A549 (cell line): ENCODE data around the gene KLHDC8B. TPM values are rescaled to one million over a fixed set of nuclear protein-coding genes. Genes with fewer than 3 reads are reported as not detected.

Experiments
- ATAC-seq, 2 experiments: fragments of 200-7000 bp in 1 of 2; fragments of >200 bp in 1 of 2; cut with Nextera tagmentation in 1 of 2; cut with Tn5 transposase in 1 of 2; 3 replicates each; pipeline versions ENCODE4 v1.8.0 to v1.9.1; 2018 to 2020; ENCODE audit warnings: mild to moderate bottlenecking in 1 of 2, moderate library complexity in 1 of 2
- CTCF ChIA-PET: fragments of 300-600 bp; sonication (Branson Sonifier 250); formaldehyde crosslinking; extraction: SDS; loops from one replicate; lab custom pipeline; 2021; ENCODE audit warnings: antibody characterized with exemption, inconsistent platforms; lab: Yijun Ruan, JAX
- POLR2A ChIA-PET: fragments of 350-600 bp; formaldehyde crosslinking; extraction: SDS; loops from one replicate; lab custom pipeline; 2021; ENCODE audit warnings: antibody characterized with exemption, inconsistent platforms; lab: Yijun Ruan, JAX
- DNase-seq, 2 experiments: peaks; one replicate each; pipeline versions ENCODE4 v3.0.0 to v3.0.0-alpha.2; 2011 to 2016; ENCODE audit warnings: low read depth in 1 of 2, low spot score in 1 of 2
- FAIRE-seq: peaks from 2 replicates; lab custom pipeline; 2011; peaks lifted over from hg19 to GRCh38; lab: Jason Lieb, UNC
- H3K27ac ChIP-seq, 2 experiments: fragments of >200 bp; sonication (Bioruptor Twin); formaldehyde crosslinking; 3 replicates each; pipeline ENCODE4 v1.5.1; 2016 to 2017
- H3K4me1 ChIP-seq: fragments of >200 bp; sonication (Bioruptor Twin); formaldehyde crosslinking; 3 replicates; pipeline ENCODE4 v1.6.1; 2016
- H3K4me2 ChIP-seq: fragments of >200 bp; sonication (Bioruptor Twin); formaldehyde crosslinking; 3 replicates; pipeline ENCODE4 v1.6.1; 2016
- H3K4me3 ChIP-seq: fragments of >200 bp; sonication (Bioruptor Twin); formaldehyde crosslinking; 3 replicates; pipeline ENCODE4 v1.5.1; 2016
- H3K9me3 ChIP-seq: fragments of >200 bp; sonication (Bioruptor Twin); formaldehyde crosslinking; 3 replicates; pipeline ENCODE4 v1.6.1; 2016
- ATOH8 ChIP-seq: fragments of 250-450 bp; sonication (Bioruptor Pico); IDR thresholded peaks from 2 replicates; pipeline ENCODE4 v1.5.0; 2020; ENCODE audit warnings: low read depth, mild to moderate bottlenecking, moderate library complexity
- CBX2 ChIP-seq: fragments of 200-600 bp; sonication (generic); IDR thresholded peaks from 2 replicates; pipeline ENCODE4 v1.6.1; 2016; ENCODE audit warnings: low read depth, mild to moderate bottlenecking, borderline replicate concordance
- EHF ChIP-seq: fragments of 250-450 bp; sonication (Bioruptor Pico); IDR thresholded peaks from 2 replicates; pipeline ENCODE4 v1.5.0; 2020; ENCODE audit warnings: mild to moderate bottlenecking
- EHMT2 ChIP-seq: fragments of 200-600 bp; sonication (generic); IDR thresholded peaks from 2 replicates; pipeline ENCODE4 v1.6.1; 2016; ENCODE audit warnings: antibody characterized with exemption, low read depth, mild to moderate bottlenecking, moderate library complexity
- ELK1 ChIP-seq: fragments of 150-350 bp; IDR thresholded peaks from 2 replicates; pipeline ENCODE4 v1.6.1; 2014; ENCODE audit warnings: low read depth, mild to moderate bottlenecking, low read length
- ESRRA ChIP-seq: fragments of 150-350 bp; IDR thresholded peaks from 2 replicates; pipeline ENCODE4 v1.6.1; 2014; ENCODE audit warnings: mild to moderate bottlenecking, low read length, borderline replicate concordance
- FOSB ChIP-seq: fragments of 250-450 bp; sonication (Bioruptor Pico); IDR thresholded peaks from 2 replicates; pipeline ENCODE4 v1.5.0; 2020; ENCODE audit warnings: mild to moderate bottlenecking, moderate library complexity
- FOSL2 ChIP-seq, 2 experiments: fragments of 450-650 bp in 1 of 2; fragments of >200 bp in 1 of 2; sonication (Bioruptor Twin) in 1 of 2; formaldehyde crosslinking; IDR thresholded peaks; 2 replicates each; pipeline versions ENCODE4 v1.5.0 to v1.6.1; 2016 to 2020; ENCODE audit warnings: mild to moderate bottlenecking in 1 of 2, moderate library complexity in 1 of 2
- FOXS1 ChIP-seq: fragments of 250-450 bp; sonication (Bioruptor Pico); IDR thresholded peaks from 2 replicates; pipeline ENCODE4 v1.5.0; 2020; ENCODE audit warnings: mild to moderate bottlenecking, moderate library complexity
- HDAC2 ChIP-seq: fragments of 200-600 bp; sonication (generic); IDR thresholded peaks from 2 replicates; pipeline ENCODE4 v1.6.1; 2016
- HOXB5 ChIP-seq: fragments of 250-450 bp; sonication (Bioruptor Pico); IDR thresholded peaks from 2 replicates; pipeline ENCODE4 v1.5.0; 2020; ENCODE audit warnings: mild to moderate bottlenecking, moderate library complexity
- MAZ ChIP-seq: fragments of 150-350 bp; IDR thresholded peaks from 2 replicates; pipeline ENCODE4 v1.6.1; 2014; ENCODE audit warnings: antibody characterized with exemption, low read depth, low read length, borderline replicate concordance
- MYC ChIP-seq: IDR thresholded peaks from 2 replicates; pipeline ENCODE4 v1.6.1; 2012; ENCODE audit warnings: mild to moderate bottlenecking, inconsistent platforms, low read length, improper control_type of control experiment, borderline replicate concordance
- NFE2L2 ChIP-seq: fragments of 150-350 bp; conservative IDR thresholded peaks from 2 replicates; pipeline ENCODE4 v1.6.1; 2014; ENCODE audit warnings: low read length
- PHF8 ChIP-seq: fragments of 200-600 bp; sonication (generic); IDR thresholded peaks from 2 replicates; pipeline ENCODE4 v1.6.1; 2016; ENCODE audit warnings: low read depth, mild to moderate bottlenecking, antibody characterized with exemption, moderate library complexity, borderline replicate concordance
- POLR2A ChIP-seq: IDR thresholded peaks from 2 replicates; pipeline ENCODE4 v1.6.1; 2012; ENCODE audit warnings: mild to moderate bottlenecking, low read length
- RAD21 ChIP-seq, 2 experiments: fragments of >200 bp in 1 of 2; sonication (Bioruptor Twin) in 1 of 2; formaldehyde crosslinking in 1 of 2; IDR thresholded peaks in 1 of 2; conservative IDR thresholded peaks in 1 of 2; 2 replicates in 1 of 2; 3 replicates in 1 of 2; pipeline ENCODE4 v1.6.1; 2012 to 2018; ENCODE audit warnings: inconsistent platforms in 1 of 2
- RARB ChIP-seq: fragments of 250-450 bp; sonication (Bioruptor Pico); IDR thresholded peaks from 2 replicates; pipeline ENCODE4 v1.8.0; 2021; ENCODE audit warnings: mild to moderate bottlenecking, moderate library complexity
- RFX5 ChIP-seq: fragments of 450-650 bp; IDR thresholded peaks from 2 replicates; pipeline ENCODE4 v1.7.1; 2014; ENCODE audit warnings: antibody characterized with exemption, mild to moderate bottlenecking, moderate library complexity
- SMC3 ChIP-seq: fragments of >200 bp; sonication (Bioruptor Twin); formaldehyde crosslinking; IDR thresholded peaks from 3 replicates; pipeline ENCODE4 v1.6.1; 2018; ENCODE audit warnings: inconsistent platforms
- ZC3H11A ChIP-seq: fragments of 450-650 bp; IDR thresholded peaks from 2 replicates; pipeline ENCODE4 v1.6.1; 2014; ENCODE audit warnings: antibody characterized with exemption, mild to moderate bottlenecking
- WGBS: methylation state at CpG from one replicate; pipeline ENCODE4 v1.1.6; 2017; ENCODE audit errors: missing lambda C conversion rate; 5-methylcytosine and 5-hydroxymethylcytosine counted together
- polyA plus RNA-seq, 4 experiments: library from polyadenylated mRNA; depleted of rRNA in 3 of 4; stranded (reverse); fragments of >200 nt; fragmentation: RNase III in 1 of 4; extraction: RNeasy Plus Mini Kit Qiagen cat#74134 plus additional on column Dnase treatment in 1 of 4; gene quantifications; 2 replicates in 3 of 4; 3 replicates in 1 of 4; pipeline ENCODE4 v1.2.3, GENCODE V29; 2011 to 2017
- TF ChIP-seq, protein P1 (sequence below): fragments of >200 bp; sonication (Bioruptor Twin); formaldehyde crosslinking; IDR thresholded peaks from 3 replicates; pipeline ENCODE4 v1.5.1; 2016

KLHDC8B gene
- polyA plus RNA-seq, 2 of the 4 experiments (the other 2 are of a cell fraction), result 7.4 to 9.9 TPM

DNA sequence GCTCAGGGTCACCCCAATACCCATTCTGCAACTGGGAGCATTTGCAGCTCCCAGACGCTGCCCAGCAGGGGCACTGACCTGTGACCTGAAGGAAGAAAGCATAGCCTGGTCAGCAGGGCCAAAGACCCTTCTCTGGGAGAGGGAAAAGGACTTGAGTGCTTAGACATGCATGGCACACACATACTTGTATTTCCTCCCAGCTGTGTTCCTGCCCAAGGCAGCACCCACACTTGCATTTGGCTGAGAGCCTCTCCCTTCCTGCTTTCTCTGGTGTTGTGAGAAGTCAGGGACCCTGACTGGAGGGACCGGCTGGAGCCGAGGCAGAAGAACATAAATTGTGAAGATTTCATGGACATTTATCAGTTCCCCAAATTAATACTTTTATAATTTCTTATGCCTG lies 31.3 kb upstream of the KLHDC8B start:
- Histone ChIP-seq H3K4me1 (no peaks in the 10 kb centered on the region; the same call in 2 of the 3 replicates), H3K27ac (no peak overlapping the region), H3K4me2 (no peak overlapping the region), H3K4me3 (no peak overlapping the region), H3K9me3 (no peaks in the 10 kb centered on the region)
- no peak for FAIRE-seq
- CTCF ChIA-PET, result interaction anchor here (1.0 kb wide), 1 partner anchor 11 kb away, joined by 3 read pairs; no protein-coding TSS in a partner anchor
- 67% methylated on average over 3 of the region's 3 CpGs for WGBS
- ATAC-seq, result no peak
- no peak for TF ChIP-seq POLR2A
- no peak for TF ChIP-seq NFE2L2
- TF ChIP-seq FOSL2 (IDR thresholded peaks at IDR 0.05), result no peak
- no peak for TF ChIP-seq FOSL2 (CRISPR knock-in tag; IDR thresholded peaks at IDR 0.05)
- no peak for TF ChIP-seq PHF8
- TF ChIP-seq CBX2, result no peak
- TF ChIP-seq RAD21 (conservative IDR thresholded peaks at IDR 0.05 in 1 of 2, IDR thresholded peaks at IDR 0.05 in 1 of 2), result no peak
- TF ChIP-seq MYC, result no peak
- no peak for TF ChIP-seq ELK1
- TF ChIP-seq ESRRA, result no peak
- no peak for TF ChIP-seq EHMT2
- TF ChIP-seq, protein P1, sequence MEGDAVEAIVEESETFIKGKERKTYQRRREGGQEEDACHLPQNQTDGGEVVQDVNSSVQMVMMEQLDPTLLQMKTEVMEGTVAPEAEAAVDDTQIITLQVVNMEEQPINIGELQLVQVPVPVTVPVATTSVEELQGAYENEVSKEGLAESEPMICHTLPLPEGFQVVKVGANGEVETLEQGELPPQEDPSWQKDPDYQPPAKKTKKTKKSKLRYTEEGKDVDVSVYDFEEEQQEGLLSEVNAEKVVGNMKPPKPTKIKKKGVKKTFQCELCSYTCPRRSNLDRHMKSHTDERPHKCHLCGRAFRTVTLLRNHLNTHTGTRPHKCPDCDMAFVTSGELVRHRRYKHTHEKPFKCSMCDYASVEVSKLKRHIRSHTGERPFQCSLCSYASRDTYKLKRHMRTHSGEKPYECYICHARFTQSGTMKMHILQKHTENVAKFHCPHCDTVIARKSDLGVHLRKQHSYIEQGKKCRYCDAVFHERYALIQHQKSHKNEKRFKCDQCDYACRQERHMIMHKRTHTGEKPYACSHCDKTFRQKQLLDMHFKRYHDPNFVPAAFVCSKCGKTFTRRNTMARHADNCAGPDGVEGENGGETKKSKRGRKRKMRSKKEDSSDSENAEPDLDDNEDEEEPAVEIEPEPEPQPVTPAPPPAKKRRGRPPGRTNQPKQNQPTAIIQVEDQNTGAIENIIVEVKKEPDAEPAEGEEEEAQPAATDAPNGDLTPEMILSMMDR, result no peak
- no peak for TF ChIP-seq MAZ
- no peak for DNase-seq
- POLR2A ChIA-PET, result no interaction called here

- no peak for DNase-seq
- WGBS, result 59% methylated on average over 4 of the region's 5 CpGs
- TF ChIP-seq HDAC2, result no peak
- TF ChIP-seq SMC3, result no peak
- no peak for TF ChIP-seq FOSL2 (IDR thresholded peaks at IDR 0.05)
- TF ChIP-seq FOSL2 (CRISPR knock-in tag; IDR thresholded peaks at IDR 0.05), result no peak
- no peak for TF ChIP-seq HOXB5
- no peak for TF ChIP-seq MAZ
- TF ChIP-seq ZC3H11A, result no peak
- TF ChIP-seq ELK1, result no peak
- TF ChIP-seq EHF (CRISPR knock-in tag), result no peak
- TF ChIP-seq RARB (CRISPR knock-in tag), result no peak
- no peak for TF ChIP-seq FOSB (CRISPR knock-in tag)
- TF ChIP-seq CBX2, result no peak
- TF ChIP-seq ATOH8 (CRISPR knock-in tag), result no peak
- TF ChIP-seq RFX5, result no peak
- no peak for TF ChIP-seq POLR2A
- no peak for TF ChIP-seq FOXS1 (CRISPR knock-in tag)
Observed at GRCh38 chr3:49148159-49148558, 23.2 kb upstream of the KLHDC8B start.

More at GRCh38 chr3:49148159-49148558, 23.2 kb upstream of the KLHDC8B start:
- CTCF ChIA-PET, result no interaction called here
- ATAC-seq (no peak; a peak in 1 of 6 replicates), FAIRE-seq (no peak)
- Histone ChIP-seq H3K27ac (no peak overlapping the region), H3K4me2 (no peak overlapping the region), H3K9me3 (no peaks in the 10 kb centered on the region), H3K4me3 (no peak overlapping the region), H3K4me1 (no peaks in the 10 kb centered on the region)
- POLR2A ChIA-PET, result interaction anchor here (0.6 kb wide), 1 partner anchor 194 kb away, joined by 3 read pairs; no protein-coding TSS in a partner anchor
